GM23338 (cell line): ENCODE measurements around the gene SMOC1. TPM values are rescaled to one million over a fixed set of nuclear protein-coding genes. Genes with fewer than 3 reads are reported as not detected.

ENCODE experiments used
- ATAC-seq: fragments of 200-7000 bp; cut with Tn5 transposase; 3 replicates; pipeline ENCODE4 v1.9.1; 2020
- DNase-seq: peaks from one replicate; pipeline ENCODE4 v3.0.0-alpha.2; 2015; ENCODE audit warnings: low spot score
- H2AFZ ChIP-seq: fragments of 200-600 bp; sonication (generic); 2 replicates; pipeline ENCODE4 v1.8.0; 2016; ENCODE audit warnings: antibody characterized with exemption, mild to moderate bottlenecking, moderate library complexity
- H3F3A ChIP-seq: fragments of 200-600 bp; sonication (generic); replicated peaks from 2 replicates; pipeline ENCODE4 v1.8.0; 2017; ENCODE audit warnings: antibody characterized with exemption, mixed run types, low read depth
- H3K27ac ChIP-seq: fragments of 200-600 bp; sonication (generic); 2 replicates; pipeline ENCODE4 v1.6.1; 2016; ENCODE audit warnings: low read depth
- H3K27me3 ChIP-seq: fragments of 200-600 bp; sonication (generic); 2 replicates; pipeline ENCODE4 v1.8.0; 2016; ENCODE audit warnings: mild to moderate bottlenecking, mixed run types, moderate library complexity; ENCODE audit not compliant: insufficient read depth
- H3K36me3 ChIP-seq: fragments of 200-600 bp; sonication (generic); 2 replicates; pipeline ENCODE4 v1.8.0; 2016; ENCODE audit warnings: mild to moderate bottlenecking; ENCODE audit not compliant: insufficient read depth
- H3K4me1 ChIP-seq: fragments of 200-600 bp; sonication (generic); 2 replicates; pipeline ENCODE4 v1.8.0; 2016; ENCODE audit warnings: mild to moderate bottlenecking, moderate library complexity; ENCODE audit not compliant: insufficient read depth
- H3K4me2 ChIP-seq: fragments of 200-600 bp; sonication (generic); 2 replicates; pipeline ENCODE4 v1.7.1; 2017; ENCODE audit warnings: mixed run types
- H3K4me3 ChIP-seq: fragments of 200-600 bp; sonication (generic); 2 replicates; pipeline ENCODE4 v1.6.1; 2016; ENCODE audit warnings: mixed run types
- H3K79me2 ChIP-seq: fragments of 200-600 bp; sonication (generic); replicated peaks from 2 replicates; pipeline ENCODE4 v1.8.0; 2017; ENCODE audit warnings: mild to moderate bottlenecking; ENCODE audit not compliant: insufficient read depth
- H3K9me2 ChIP-seq: fragments of 200-600 bp; sonication (generic); 2 replicates; pipeline ENCODE4 v1.8.0; 2017; ENCODE audit not compliant: insufficient read depth
- H4K20me1 ChIP-seq: fragments of 200-600 bp; sonication (generic); replicated peaks from 2 replicates; pipeline ENCODE4 v1.8.0; 2017; ENCODE audit warnings: mild to moderate bottlenecking; ENCODE audit not compliant: insufficient read depth
- H3K27ac Mint-ChIP-seq: 2 replicates; pipeline ENCODE4 v1.8.0; 2020; ENCODE audit warnings: inconsistent platforms, mild to moderate bottlenecking, moderate library complexity, mixed read lengths
- H3K27me3 Mint-ChIP-seq: 3 replicates; pipeline ENCODE4 v1.8.0; 2022; ENCODE audit warnings: low read depth, mild to moderate bottlenecking, moderate library complexity, mixed read lengths, inconsistent platforms; ENCODE audit not compliant: insufficient read depth, poor library complexity
- H3K36me3 Mint-ChIP-seq: 3 replicates; pipeline ENCODE4 v1.8.0; 2021; ENCODE audit warnings: low read depth, mild to moderate bottlenecking, inconsistent platforms, moderate library complexity, mixed read lengths
- H3K4me1 Mint-ChIP-seq: 3 replicates; pipeline ENCODE4 v1.8.0; 2020; ENCODE audit warnings: mild to moderate bottlenecking, inconsistent platforms, mixed read lengths
- H3K4me3 Mint-ChIP-seq: 3 replicates; pipeline ENCODE4 v1.8.0; 2021; ENCODE audit warnings: moderate library complexity, mild to moderate bottlenecking, inconsistent platforms, mixed read lengths
- H3K9me3 Mint-ChIP-seq: 3 replicates; pipeline ENCODE4 v1.8.0; 2020; ENCODE audit warnings: moderate library complexity, mild to moderate bottlenecking, inconsistent platforms, mixed read lengths
- CREB1 ChIP-seq: fragments of 250-450 bp; sonication (Bioruptor Pico); IDR thresholded peaks from 2 replicates; pipeline ENCODE4 v1.5.0; 2020; ENCODE audit warnings: low read depth, mild to moderate bottlenecking, moderate library complexity
- CTCF ChIP-seq, 2 experiments: fragments of 200-600 bp in 1 of 2; sonication (generic) in 1 of 2; conservative IDR thresholded peaks; 2 replicates each; pipeline versions ENCODE4 v1.5.1 to v1.6.1; 2016 to 2017; ENCODE audit warnings: antibody characterized with exemption in 2 of 2, low read depth in 2 of 2, mild to moderate bottlenecking in 2 of 2, moderate library complexity in 1 of 2
- ETS1 ChIP-seq: IDR thresholded peaks from 2 replicates; pipeline ENCODE4 v1.6.1; 2016; ENCODE audit warnings: antibody characterized with exemption
- EZH2 ChIP-seq: fragments of 200-600 bp; sonication (generic); IDR thresholded peaks from one replicate; pipeline ENCODE4 v1.8.0; 2017; ENCODE audit warnings: antibody characterized with exemption, mild to moderate bottlenecking, low read depth; ENCODE audit not compliant: unreplicated experiment
- EZH2phosphoT487 ChIP-seq: fragments of 200-600 bp; sonication (generic); IDR thresholded peaks from one replicate; pipeline ENCODE4 v1.8.1; 2018; ENCODE audit warnings: antibody characterized with exemption; ENCODE audit not compliant: unreplicated experiment
- JUNB ChIP-seq: IDR thresholded peaks from one replicate; pipeline ENCODE4 v1.6.1; 2016; ENCODE audit warnings: antibody characterized with exemption; ENCODE audit not compliant: unreplicated experiment
- NANOG ChIP-seq: IDR thresholded peaks from 2 replicates; pipeline ENCODE4 v1.6.1; 2016; ENCODE audit warnings: antibody characterized with exemption, borderline replicate concordance
- POLR2AphosphoS5 ChIP-seq: IDR thresholded peaks from 2 replicates; pipeline ENCODE4 v1.6.1; 2016; ENCODE audit warnings: antibody characterized with exemption, low read depth
- REST ChIP-seq: IDR thresholded peaks from one replicate; pipeline ENCODE4 v1.6.1; 2018; ENCODE audit warnings: antibody characterized with exemption; ENCODE audit not compliant: unreplicated experiment
- STAT1 ChIP-seq: IDR thresholded peaks from one replicate; pipeline ENCODE4 v1.6.1; 2016; ENCODE audit warnings: antibody characterized with exemption; ENCODE audit not compliant: unreplicated experiment
- ZNF331 ChIP-seq: fragments of 250-450 bp; sonication (Bioruptor Pico); IDR thresholded peaks from 2 replicates; pipeline ENCODE4 v1.5.0; 2020; ENCODE audit warnings: low read depth, mild to moderate bottlenecking, moderate library complexity
- ZNF462 ChIP-seq: fragments of 250-450 bp; sonication (Bioruptor Pico); IDR thresholded peaks from 2 replicates; pipeline ENCODE4 v1.5.0; 2020; ENCODE audit warnings: mild to moderate bottlenecking, moderate library complexity
- polyA plus RNA-seq: library from polyadenylated mRNA; unstranded; fragments of >200 nt; fragmentation: Nextera tagmentation; extraction: Ambion mirVana; gene quantifications from 2 replicates; pipeline ENCODE4 v1.2.1, GENCODE V29; 2016
- total RNA-seq: library from RNA; depleted of rRNA; stranded (reverse); fragments of >200 nt; shearing (Covaris generic); gene quantifications from 2 replicates; pipeline ENCODE4 v1.2.3, GENCODE V29; 2014

The SMOC1 gene
- total and polyA plus RNA-seq, 2 experiments from 2014 or later = 0.79 to 1.6 TPM

- Histone ChIP-seq H2AFZ (no peak overlapping the region), H3K9me2 (0 out of 2 replicates have a peak, but pooled peaks cover 4% of the 10 kb centered on the region), H3K27ac (no peak overlapping the region), H3K27me3 (no peaks in the 10 kb centered on the region), H4K20me1 (no peaks in the 10 kb centered on the region), H3K36me3 (no peaks in the 10 kb centered on the region), H3K79me2 (no peaks in the 10 kb centered on the region), H3K4me2 (no peak overlapping the region), H3F3A (no peaks in the 10 kb centered on the region), H3K4me1 (no peaks in the 10 kb centered on the region), H3K4me3 (no peak overlapping the region)
- Mint-ChIP-seq H3K4me3 (no peak overlapping the region), H3K27ac (no peak overlapping the region), H3K27me3 (peaks cover 6% of the 10 kb centered on the region), H3K36me3 (no peaks in the 10 kb centered on the region), H3K4me1 (peaks cover 4% of the 10 kb centered on the region), H3K9me3 (no peaks in the 10 kb centered on the region)
- DNase-seq (no peak), ATAC-seq (no peak)
- TF ChIP-seq ETS1 = no peak
- no peak for TF ChIP-seq REST
- no peak for TF ChIP-seq CREB1 (CRISPR knock-in tag)
- TF ChIP-seq EZH2 = no peak
- TF ChIP-seq JUNB = no peak
- TF ChIP-seq NANOG = no peak
- TF ChIP-seq EZH2phosphoT487 = no peak
- no peak for TF ChIP-seq STAT1
- TF ChIP-seq ZNF462 (CRISPR knock-in tag) = no peak
- TF ChIP-seq POLR2AphosphoS5 = no peak
- no peak for TF ChIP-seq CTCF (conservative IDR thresholded peaks at IDR 0.05; ENCODE audit: low read depth in 2 of 2)
- no peak for TF ChIP-seq ZNF331 (CRISPR knock-in tag)
These were observed 142.5 kb downstream of the SMOC1 start for GRCh38 chr14:70021548-70022220.
